ENCODE measurements around the gene SHROOM4.

Gene SHROOM4

GRCh38 chrX:50852524-50852923, 38.5 kb upstream of the SHROOM4 start:
- Histone ChIP-seq H3K4me3 (ENCODE audit: low read depth, low read length) (no peak overlapping the region), H3K36me3 (replicated peaks) (no peaks in the 10 kb centered on the region), H3K27me3 (replicated peaks) (no peaks in the 10 kb centered on the region), H3K27ac (no peak overlapping the region)
- no peak for TF ChIP-seq CTCF (IDR thresholded peaks at IDR 0.05; ENCODE audit: low read depth, low read length, missing control alignments)
- DNase-seq, result no peak
- in situ Hi-C loops (cut with HindIII; ENCODE audit: low pct_ligation_motif_present, low sequenced_read_pairs), result no loop called here

- Histone ChIP-seq H3K27me3 (replicated peaks) (no peaks in the 10 kb centered on the region), H3K4me3 (ENCODE audit: low read depth, low read length) (no peak overlapping the region), H3K27ac (no peak overlapping the region), H3K36me3 (replicated peaks) (no peaks in the 10 kb centered on the region)
- TF ChIP-seq CTCF (IDR thresholded peaks at IDR 0.05; ENCODE audit: low read depth, low read length, missing control alignments), result no peak
- in situ Hi-C loops (cut with HindIII; ENCODE audit: low pct_ligation_motif_present, low sequenced_read_pairs), result no loop called here
- DNase-seq, result no peak
Measured at GRCh38 chrX:50842221-50842620, 28.2 kb upstream of the SHROOM4 start.

GRCh38 chrX:50839730-50840129, 25.7 kb upstream of the SHROOM4 start:
- Histone ChIP-seq H3K4me3 (ENCODE audit: low read depth, low read length) (no peak overlapping the region), H3K27me3 (replicated peaks) (no peaks in the 10 kb centered on the region), H3K36me3 (replicated peaks) (no peaks in the 10 kb centered on the region), H3K27ac (no peak overlapping the region)
- DNase-seq, result no peak
- TF ChIP-seq CTCF (IDR thresholded peaks at IDR 0.05; ENCODE audit: low read depth, low read length, missing control alignments), result no peak
- in situ Hi-C loops (cut with HindIII; ENCODE audit: low pct_ligation_motif_present, low sequenced_read_pairs), result no loop called here

GRCh38 chrX:50838820-50839600, 25.0 kb upstream of the SHROOM4 start:
- in situ Hi-C loops (cut with HindIII; ENCODE audit: low pct_ligation_motif_present, low sequenced_read_pairs), result no loop called here
- no peaks in the 10 kb centered on the region for H3K36me3 ChIP-seq (replicated peaks)
- H3K27me3 ChIP-seq (replicated peaks), result no peaks in the 10 kb centered on the region
- TF ChIP-seq CTCF (IDR thresholded peaks at IDR 0.05; ENCODE audit: low read depth, low read length, missing control alignments), result no peak
- no peak overlapping the region for H3K27ac ChIP-seq
- DNase-seq, result peak; percentile 5
- H3K4me3 ChIP-seq (ENCODE audit: low read depth, low read length), result no peak overlapping the region

GRCh38 chrX:50827996-50828395, 14.0 kb upstream of the SHROOM4 start:
- Histone ChIP-seq H3K27me3 (replicated peaks) (no peaks in the 10 kb centered on the region), H3K36me3 (replicated peaks) (no peaks in the 10 kb centered on the region), H3K4me3 (ENCODE audit: low read depth, low read length) (no peak overlapping the region), H3K27ac (no peak overlapping the region)
- no peak for TF ChIP-seq CTCF (IDR thresholded peaks at IDR 0.05; ENCODE audit: low read depth, low read length, missing control alignments)
- in situ Hi-C loops (cut with HindIII; ENCODE audit: low pct_ligation_motif_present, low sequenced_read_pairs), result no loop called here
- no peak for DNase-seq

GRCh38 chrX:50825825-50826224, 11.8 kb upstream of the SHROOM4 start:
- H3K36me3 ChIP-seq (replicated peaks), result no peaks in the 10 kb centered on the region
- H3K27me3 ChIP-seq (replicated peaks), result no peaks in the 10 kb centered on the region
- no peak overlapping the region for H3K4me3 ChIP-seq (ENCODE audit: low read depth, low read length)
- no peak overlapping the region for H3K27ac ChIP-seq
- DNase-seq, result no peak
- in situ Hi-C loops (cut with HindIII; ENCODE audit: low pct_ligation_motif_present, low sequenced_read_pairs), result no loop called here
- no peak for TF ChIP-seq CTCF (IDR thresholded peaks at IDR 0.05; ENCODE audit: low read depth, low read length, missing control alignments)
